HK-2 (cell line): ENCODE results near the gene ALKBH7.

ENCODE experiments used
- DNase-seq: peaks from one replicate; pipeline ENCODE4 v3.0.0-alpha.2; 2018; ENCODE audit not compliant: unreplicated experiment

The ALKBH7 gene

GRCh38 chr19:6364353-6364752 is 8.2 kb upstream of the ALKBH7 start:
- no peak for DNase-seq

DNA sequence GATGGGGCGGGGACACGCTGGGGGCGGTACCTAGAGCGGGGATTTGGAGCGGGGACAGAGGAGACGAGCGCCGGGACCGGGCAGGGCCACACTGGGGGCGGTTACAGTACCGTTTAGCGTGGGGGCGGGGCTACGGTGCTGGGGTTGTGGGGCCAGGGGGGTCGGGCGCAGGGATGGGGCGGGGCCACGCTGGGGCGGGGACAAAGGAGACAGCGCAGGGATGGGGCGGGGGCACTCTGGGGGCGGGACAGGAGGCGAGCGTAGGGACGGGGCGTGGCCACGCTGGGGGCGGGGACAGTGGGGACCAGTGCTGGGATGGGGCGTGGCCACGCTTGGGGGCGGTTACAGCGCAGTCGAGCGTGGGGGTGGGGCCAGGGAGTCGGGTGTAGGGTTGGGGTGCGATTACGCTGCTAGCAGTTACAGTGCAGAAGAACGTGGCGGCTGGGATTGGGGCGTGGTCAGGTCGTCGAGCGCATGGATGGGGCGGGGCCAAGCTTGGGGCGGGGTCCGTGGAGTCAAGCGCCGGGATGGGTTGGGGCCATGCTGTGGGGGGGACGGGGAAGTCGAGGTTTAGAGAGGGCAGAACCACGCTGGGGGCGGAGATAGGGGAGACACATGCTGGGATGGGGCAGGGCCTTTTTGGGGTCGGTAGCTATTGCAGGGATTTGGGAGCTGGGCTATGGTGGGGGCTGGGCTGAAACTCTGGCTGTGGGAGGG is 660 bp downstream of the ALKBH7 start:
- peak; percentile 99 for DNase-seq

DNA sequence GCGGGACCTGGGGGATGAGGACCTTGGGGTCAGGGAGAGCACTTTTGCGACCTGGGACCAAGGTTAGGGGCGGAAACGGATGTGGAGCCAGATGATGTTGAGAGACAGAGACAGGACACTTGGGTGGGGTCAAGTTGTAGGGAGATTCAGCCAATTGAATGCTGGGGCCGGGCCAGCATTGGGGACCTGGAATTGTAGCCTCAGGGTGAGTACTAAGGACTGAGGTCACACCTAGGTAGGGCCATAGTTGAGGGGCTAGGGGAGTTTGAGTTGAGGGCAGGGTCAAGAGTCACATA is 1.2 kb downstream of the ALKBH7 start:
- no peak for DNase-seq

DNA sequence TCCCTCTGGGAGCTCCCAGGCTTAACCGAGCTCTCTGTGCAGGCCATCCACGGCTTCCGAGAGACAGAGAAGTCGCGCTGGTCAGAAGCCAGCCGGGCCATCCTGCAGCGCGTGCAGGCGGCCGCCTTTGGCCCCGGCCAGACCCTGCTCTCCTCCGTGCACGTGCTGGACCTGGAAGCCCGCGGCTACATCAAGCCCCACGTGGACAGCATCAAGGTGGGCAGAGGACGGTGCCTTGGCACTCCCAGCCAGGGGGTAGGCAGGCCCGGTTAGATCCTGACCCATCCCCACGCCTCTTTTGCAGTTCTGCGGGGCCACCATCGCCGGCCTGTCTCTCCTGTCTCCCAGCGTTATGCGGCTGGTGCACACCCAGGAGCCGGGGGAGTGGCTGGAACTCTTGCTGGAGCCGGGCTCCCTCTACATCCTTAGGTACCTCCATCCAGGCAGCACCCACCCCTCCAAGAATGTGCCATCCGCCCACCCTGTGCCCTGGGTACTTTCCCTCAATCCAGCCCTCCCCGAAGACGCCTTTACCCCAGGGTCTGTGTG is 1.6 kb downstream of the ALKBH7 start:
- no peak for DNase-seq

DNA sequence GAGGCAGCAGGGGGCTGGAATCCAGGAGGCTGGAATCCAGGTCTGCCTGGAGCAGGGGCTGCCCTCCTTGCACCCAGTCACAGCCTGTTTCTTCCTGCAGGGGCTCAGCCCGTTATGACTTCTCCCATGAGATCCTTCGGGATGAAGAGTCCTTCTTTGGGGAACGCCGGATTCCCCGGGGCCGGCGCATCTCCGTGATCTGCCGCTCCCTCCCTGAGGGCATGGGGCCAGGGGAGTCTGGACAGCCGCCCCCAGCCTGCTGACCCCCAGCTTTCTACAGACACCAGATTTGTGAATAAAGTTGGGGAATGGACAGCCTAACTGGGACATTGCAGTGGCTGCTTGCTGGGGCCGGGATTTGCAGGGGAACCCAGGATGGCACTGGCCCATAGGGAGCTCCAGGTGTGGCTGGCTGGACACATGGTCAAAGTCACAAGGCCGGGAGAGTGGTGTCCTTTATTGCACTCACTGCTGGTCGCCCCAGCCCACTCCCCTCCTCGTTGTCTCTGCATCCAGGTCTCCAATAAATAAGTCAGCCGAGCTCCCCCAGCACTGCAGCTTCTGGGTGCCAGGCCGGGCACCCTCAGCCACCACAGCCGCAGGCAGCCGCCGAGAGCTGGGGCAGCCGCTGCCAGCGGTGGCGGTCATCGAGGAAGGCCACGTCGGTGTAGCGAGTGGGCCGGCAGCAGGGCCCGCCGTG is 2.3 kb downstream of the ALKBH7 start:
- no peak for DNase-seq

DNA sequence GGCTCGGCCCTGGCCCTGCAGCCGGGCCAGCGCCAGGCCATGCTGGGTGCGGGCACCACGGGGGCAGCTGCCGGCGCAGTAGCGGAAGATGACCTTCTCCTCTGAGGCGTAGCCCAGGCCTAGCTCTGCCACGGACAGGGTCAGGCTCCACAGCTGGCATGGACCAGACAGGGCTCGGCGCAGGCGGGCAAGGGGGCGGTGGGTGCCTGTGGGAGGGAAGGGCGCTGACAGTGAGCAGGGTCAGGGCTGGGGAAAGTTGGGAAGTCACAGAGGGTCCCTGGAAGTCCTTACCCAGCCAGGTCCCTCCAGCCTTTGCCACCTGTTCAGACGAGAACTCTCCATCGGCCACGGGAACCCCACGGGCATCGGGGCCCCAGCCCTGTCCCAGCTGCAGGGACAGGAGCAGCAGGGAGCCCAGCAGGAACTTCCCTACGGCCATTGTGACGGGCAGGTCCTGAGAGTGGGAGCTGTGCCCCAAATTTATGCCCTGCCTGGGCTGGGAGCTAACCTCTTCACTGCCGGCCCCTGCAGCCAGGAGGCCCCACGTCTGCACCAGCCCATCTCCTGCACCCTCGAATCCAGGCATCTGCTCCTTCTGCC is 2.9 kb downstream of the ALKBH7 start, which contains the start of gene PSPN:
Gene PSPN, minus strand, starts transcription at position 523 of the 600 bp plus-strand sequence. Its CDS starts 84 bp downstream, at position 439.
- DNase-seq = no peak

DNA sequence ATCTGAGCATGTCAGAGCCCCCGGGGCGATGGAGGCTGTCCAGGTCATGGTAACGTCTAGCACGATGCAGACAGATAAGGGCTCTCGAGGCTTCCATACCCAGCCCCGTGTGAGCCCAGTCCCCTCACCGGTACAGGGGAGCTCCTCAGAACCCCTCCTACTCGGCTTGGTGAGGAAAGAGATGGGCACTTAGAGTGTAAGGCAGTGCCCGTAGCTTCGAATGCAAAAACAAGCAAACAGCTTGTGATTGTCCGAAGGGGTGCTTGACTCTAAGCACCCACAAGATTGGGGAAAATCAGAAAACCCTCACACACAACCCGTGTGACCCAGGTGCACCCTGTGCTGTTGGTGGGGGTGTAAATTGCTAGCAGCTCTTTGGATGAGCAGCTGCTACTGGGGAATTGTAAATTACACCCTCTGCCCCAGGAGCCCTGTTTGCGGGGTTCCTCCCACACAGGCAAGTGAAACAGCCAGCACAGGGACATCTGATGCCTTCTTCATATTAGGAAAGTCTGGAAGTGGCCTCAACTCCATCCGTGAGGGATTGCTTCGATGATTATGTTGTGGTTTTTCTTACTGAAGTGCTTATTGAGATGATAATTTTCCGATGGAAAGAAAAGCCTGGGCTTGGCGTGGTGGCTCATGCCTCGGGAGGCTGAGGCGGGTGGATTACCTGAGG is 4.1 kb downstream of the ALKBH7 start:
- no peak for DNase-seq

GRCh38 chr19:6378041-6378440 is 5.4 kb downstream of the ALKBH7 start:
- DNase-seq = peak; percentile 60

- DNase-seq = no peak
Observed at GRCh38 chr19:6378486-6378885, 5.9 kb downstream of the ALKBH7 start.

- no peak for DNase-seq
Observed at GRCh38 chr19:6379744-6380143, 7.2 kb downstream of the ALKBH7 start.

- no peak for DNase-seq
Observed at GRCh38 chr19:6381030-6381750, 8.6 kb downstream of the ALKBH7 start.

DNA sequence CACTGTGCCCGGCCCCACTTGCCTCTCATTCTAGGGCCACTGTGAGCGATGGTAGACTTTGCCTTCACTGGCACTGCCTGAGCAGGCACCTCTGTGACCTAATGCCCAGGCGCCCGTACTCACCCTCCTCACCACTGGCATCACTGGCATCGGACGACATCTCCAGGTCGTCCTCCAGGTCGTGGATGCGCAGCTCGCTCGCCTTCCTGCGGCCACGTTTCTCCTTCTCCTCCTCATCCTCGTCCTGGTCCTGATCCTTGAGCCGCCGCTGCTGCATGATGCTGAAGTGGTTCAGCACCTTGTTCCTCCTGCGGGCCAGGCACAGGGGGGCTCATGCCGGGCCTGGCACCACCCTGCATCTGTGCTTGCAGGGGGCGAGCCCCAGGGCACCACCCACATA is 10.6 kb downstream of the ALKBH7 start:
- no peak for DNase-seq

DNA sequence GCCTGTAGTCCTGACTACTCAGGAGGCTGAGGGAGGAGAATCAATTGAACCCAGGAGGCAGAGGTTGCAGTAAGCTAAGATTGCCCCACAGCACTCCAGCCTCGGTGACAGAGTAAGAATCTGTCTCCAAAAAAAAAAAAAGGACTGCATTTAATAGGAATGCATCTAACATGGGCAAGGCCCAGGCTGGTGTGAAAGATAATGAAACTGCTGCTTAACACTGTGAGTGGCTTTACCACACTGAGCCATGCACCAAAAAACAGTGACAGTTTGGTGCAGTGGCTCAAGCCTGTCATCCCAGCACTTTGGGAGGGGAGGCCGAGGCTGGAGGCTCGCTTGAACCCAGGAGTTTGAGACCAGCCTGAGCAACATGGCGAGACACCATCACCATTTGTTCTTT is 11.8 kb downstream of the ALKBH7 start:
- no peak for DNase-seq

DNA sequence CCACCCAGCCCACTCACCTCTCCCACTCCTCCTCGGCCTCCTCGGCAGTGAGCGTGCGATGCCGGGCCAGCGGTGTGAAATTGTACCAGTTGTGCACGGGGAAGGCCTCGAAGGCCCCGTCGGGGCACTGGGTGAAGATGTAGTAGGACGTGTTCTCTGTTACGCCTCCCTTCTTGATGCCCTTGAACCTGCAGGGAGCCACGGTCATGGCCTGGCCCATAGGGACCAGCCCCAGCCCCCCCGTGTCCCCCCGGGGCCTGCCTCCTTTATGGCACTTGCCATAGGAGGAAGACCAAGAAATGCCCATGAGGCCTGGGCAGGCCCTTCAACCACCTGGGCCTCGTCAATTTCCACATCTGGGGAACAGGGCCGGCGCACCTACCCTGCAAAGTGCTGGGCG is 14.8 kb downstream of the ALKBH7 start:
- DNase-seq = no peak

DNA sequence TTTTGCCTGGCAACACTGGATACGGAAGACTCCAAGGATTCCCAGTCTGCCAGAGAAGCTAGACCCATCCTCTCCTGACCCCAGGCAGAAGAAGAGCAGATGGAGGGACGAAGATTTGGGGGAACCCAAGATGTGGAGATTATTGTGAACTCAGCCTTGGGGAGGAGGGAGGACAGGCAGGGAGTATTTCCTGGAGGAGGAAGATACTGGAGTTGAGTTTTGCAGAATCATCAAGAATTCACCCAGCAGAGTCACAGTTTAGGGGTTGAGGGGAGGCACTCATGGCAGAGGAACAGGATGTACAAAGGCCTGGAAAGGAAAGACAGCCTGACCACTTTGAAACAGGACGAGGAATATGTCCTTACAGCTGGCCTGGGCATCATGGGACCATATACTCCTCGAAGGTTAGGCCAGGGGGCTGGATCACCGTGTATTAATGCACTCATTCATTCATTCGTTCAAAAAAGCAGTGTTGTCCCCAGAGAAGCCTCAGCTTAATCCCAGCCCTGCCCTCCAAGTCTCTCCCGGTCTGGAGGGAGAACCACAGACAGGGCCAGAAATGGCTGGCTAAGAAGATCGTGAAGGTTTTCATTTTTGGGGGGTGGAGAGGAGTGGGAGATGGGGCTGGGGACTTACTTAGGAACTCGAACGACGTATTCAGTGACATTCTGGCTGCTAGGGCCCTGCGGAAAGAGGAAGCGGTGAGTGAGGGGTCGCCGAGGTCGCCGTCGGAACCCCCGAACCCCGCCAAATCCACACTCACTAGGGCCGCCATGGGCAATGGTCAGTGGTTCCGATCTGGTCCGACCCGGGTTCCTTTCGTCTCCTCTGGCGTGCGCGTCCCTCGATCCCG is 19.9 kb downstream of the ALKBH7 start:
- no peak for DNase-seq

- peak; percentile 89 for DNase-seq
Observed at GRCh38 chr19:6393074-6393982, 20.7 kb downstream of the ALKBH7 start, which contains the start of gene GTF2F1. TSS of gene GTF2F1 (minus strand) at chr19:6393164. CDS start at chr19:6392995, 169 bp downstream.

GRCh38 chr19:6393983-6394412 is 21.4 kb downstream of the ALKBH7 start:
- no peak for DNase-seq

GRCh38 chr19:6394831-6395230 is 22.2 kb downstream of the ALKBH7 start:
- DNase-seq = no peak

- no peak for DNase-seq
Observed at GRCh38 chr19:6396305-6396704, 23.7 kb downstream of the ALKBH7 start.
